Astrocyte of the spinal cord (primary cell): ENCODE data around the gene PLD5.

ENCODE experiments used
- DNase-seq: peaks from one replicate; pipeline ENCODE4 v3.0.0; 2011; ENCODE audit warnings: low read depth, low spot score
- H3K4me3 ChIP-seq: 2 replicates; pipeline ENCODE4 v1.5.1; 2011; ENCODE audit warnings: low read depth, mild to moderate bottlenecking, low read length, moderate library complexity
- in situ Hi-C: cut with HindIII; loops from 2 replicates; pipeline ENCODE4 v1.10.0; 2017; ENCODE audit warnings: low sequenced_read_pairs
- TF ChIP-seq, protein P1 (sequence below): IDR thresholded peaks from 2 replicates; pipeline ENCODE4 v1.5.1; 2012; ENCODE audit warnings: low read depth, mild to moderate bottlenecking, low read length, inconsistent platforms

Gene PLD5

DNA sequence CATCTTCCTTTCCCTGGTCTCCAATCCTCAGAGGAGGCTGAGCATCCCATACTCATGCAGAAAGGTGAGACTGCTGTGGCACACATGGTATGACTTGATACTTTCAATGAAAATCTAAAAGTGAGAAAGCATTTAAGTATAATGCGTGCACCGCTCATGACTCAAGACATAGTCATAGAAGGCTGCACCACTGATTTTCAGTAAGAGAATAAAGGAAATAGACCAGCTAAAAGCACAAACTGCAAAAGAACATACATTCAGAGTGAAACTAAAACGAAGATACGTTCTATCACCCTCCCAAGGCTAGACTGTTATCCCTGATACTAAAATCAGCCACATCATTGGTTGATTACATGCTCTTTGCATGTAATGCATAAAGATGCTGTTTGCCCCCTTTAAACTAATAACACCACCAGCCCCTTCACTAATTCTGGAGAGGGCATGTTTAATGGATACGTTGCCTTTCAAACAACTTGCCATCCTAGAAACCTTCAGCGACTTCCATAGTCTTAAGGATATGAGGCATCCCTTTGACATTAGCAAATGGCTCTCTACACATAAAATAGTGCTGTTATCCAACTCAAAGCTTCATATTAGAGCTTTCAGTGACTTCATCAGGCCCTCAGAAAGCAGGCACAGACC is 2.1 kb downstream of the PLD5 start:
- TF ChIP-seq, protein P1, sequence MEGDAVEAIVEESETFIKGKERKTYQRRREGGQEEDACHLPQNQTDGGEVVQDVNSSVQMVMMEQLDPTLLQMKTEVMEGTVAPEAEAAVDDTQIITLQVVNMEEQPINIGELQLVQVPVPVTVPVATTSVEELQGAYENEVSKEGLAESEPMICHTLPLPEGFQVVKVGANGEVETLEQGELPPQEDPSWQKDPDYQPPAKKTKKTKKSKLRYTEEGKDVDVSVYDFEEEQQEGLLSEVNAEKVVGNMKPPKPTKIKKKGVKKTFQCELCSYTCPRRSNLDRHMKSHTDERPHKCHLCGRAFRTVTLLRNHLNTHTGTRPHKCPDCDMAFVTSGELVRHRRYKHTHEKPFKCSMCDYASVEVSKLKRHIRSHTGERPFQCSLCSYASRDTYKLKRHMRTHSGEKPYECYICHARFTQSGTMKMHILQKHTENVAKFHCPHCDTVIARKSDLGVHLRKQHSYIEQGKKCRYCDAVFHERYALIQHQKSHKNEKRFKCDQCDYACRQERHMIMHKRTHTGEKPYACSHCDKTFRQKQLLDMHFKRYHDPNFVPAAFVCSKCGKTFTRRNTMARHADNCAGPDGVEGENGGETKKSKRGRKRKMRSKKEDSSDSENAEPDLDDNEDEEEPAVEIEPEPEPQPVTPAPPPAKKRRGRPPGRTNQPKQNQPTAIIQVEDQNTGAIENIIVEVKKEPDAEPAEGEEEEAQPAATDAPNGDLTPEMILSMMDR: no peak
- peak overlapping the region; percentile 15 for H3K4me3 ChIP-seq
- in situ Hi-C loops: no loop called here
- DNase-seq: peak; percentile 42

DNA sequence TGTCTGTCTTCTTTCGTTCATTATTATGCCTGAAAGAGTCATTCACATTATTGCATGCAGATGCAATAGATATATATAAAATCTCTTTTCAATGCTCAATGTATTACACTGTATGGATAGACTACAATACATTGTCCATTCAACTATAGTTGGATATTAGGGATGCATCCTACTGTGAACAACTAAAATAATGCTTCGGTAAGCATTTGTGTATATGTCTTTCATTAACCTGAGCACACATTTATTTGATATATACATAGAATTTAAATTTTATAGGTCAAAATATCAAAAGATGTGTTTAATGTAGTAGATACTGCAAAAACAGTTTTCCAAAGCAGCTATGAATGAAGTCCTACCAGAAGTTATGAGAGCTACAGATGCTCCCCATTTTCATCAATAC is 8.9 kb downstream of the PLD5 start:
- in situ Hi-C loops: no loop called here
- no peak overlapping the region for H3K4me3 ChIP-seq
- TF ChIP-seq, protein P1: no peak
- DNase-seq: no peak

DNA sequence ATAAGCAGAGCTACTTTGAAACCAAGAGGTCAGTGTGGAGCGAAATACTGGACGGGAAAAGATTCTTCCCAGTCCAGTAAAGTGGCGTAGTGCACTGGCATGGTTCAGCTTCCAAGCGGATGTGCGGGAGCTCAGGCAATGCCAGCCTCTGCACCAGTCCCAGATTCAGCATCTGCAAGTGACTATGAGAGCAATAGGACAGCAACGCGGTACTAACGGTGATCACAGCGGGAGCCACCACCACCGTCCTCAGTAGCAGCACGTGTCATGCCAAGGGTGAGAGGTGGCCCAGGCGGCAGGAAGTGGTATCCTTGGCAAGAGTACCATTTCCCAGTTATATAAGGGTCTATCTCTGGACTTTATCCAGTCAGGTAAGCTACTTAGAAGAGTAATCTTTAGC is 17.8 kb downstream of the PLD5 start:
- in situ Hi-C loops: no loop called here
- no peak overlapping the region for H3K4me3 ChIP-seq
- DNase-seq: no peak
- TF ChIP-seq, protein P1: no peak

DNA sequence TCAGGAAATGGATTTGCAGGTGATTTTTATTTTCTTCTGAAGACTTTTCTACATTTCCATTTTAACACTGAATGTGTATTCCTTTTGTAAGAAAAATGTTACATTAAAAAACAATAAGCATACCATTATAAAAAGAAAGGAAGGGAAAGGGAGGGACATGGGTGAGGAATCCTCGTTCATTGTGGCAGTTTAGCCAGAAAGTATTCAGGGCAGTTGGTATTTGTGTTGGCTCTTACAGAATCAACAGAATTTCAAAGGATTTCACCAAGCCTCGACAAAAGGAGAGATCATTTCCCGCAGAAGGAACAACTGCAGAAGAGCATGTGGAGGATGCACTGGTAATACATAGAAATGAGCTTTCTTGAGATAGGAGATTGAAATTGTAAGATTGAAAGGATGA is 35.0 kb downstream of the PLD5 start:
- no peak overlapping the region for H3K4me3 ChIP-seq
- no peak for DNase-seq
- TF ChIP-seq, protein P1: no peak
- in situ Hi-C loops: no loop called here

DNA sequence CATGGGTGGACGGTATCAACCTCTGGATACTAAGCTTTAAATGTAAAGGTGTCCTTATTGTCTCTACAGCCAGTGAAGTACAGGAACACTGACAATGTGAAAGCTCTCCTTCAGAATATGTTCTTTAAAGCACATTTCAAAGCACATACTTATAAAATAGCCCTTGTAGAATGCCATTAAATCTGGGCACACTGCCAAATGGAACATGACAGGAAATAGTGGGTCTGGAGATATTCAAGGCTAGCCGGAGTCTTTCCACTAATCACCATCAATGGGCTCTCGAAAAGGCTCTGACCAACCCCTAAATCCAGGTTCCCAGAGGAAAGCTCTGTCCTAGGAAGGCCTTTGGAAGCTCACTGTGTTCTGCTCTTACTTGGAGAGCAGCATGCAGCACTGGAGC is 46.6 kb downstream of the PLD5 start:
- TF ChIP-seq, protein P1: no peak
- H3K4me3 ChIP-seq: no peak overlapping the region
- in situ Hi-C loops: no loop called here
- DNase-seq: peak; percentile 3

DNA sequence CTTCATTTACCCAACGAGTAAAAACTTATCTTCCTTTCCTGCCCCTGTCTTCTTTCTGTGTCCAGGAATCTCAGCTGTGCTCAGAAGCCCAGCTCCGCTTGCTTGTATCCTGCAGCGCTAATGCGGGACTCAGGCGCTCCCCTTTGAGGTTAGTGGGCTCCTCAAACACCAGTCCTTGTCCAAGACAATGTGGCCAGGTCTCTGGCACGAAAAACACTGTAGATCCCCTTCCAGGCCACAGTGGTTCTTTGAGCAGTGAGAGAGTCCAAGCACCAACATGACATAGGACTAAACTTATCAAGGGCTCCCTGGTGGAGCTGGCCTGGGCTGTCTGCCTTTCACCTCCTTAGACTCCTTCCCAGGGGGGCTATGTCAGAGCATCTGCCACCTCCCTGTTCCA is 53.7 kb downstream of the PLD5 start:
- in situ Hi-C loops: no loop called here
- TF ChIP-seq, protein P1: no peak
- no peak overlapping the region for H3K4me3 ChIP-seq
- no peak for DNase-seq
